ENCODE results near the gene NCOA1. TPM values are rescaled to one million over a fixed set of nuclear protein-coding genes. Genes with fewer than 3 reads are reported as not detected.

NCOA1 gene
- total and polyA plus RNA-seq, 2 of the 4 experiments (the other 2 are of a cell fraction): 6.7 to 11.3 TPM

- H3K27me3 ChIP-seq (ENCODE audit: control insufficient read depth, insufficient read depth, low read length): no peaks in the 10 kb centered on the region
- H2BK20ac ChIP-seq (ENCODE audit: low read depth, low read length): no peak overlapping the region
- H3K4me3 ChIP-seq (ENCODE audit: insufficient read depth, low read depth, low read length): no peak overlapping the region
- H4K20me1 ChIP-seq (ENCODE audit: insufficient read depth, low read length): 0 out of 2 replicates have a peak, but pooled peaks cover 2% of the 10 kb centered on the region
- CTCF ChIA-PET: interaction anchor here (1.6 kb wide), 1 partner anchor 13 kb away, joined by 4 read pairs; no protein-coding TSS in a partner anchor
- DNase-seq (no peak), ATAC-seq (ENCODE audit: low read depth) (no peak)
- H2BK5ac ChIP-seq (ENCODE audit: low read depth, low read length, poor library complexity, severe bottlenecking): no peak overlapping the region
- dilution Hi-C loops (cut with HindIII; ENCODE audit: low sequenced_read_pairs, unreplicated experiment) (no loop called here), intact Hi-C loops (cut with micrococcal nuclease) (no loop called here), in situ Hi-C loops (cut with MboI; ENCODE audit: low sequenced_read_pairs) (no loop called here)
- POLR2A ChIA-PET (ENCODE audit: unreplicated experiment): no interaction called here
- H3K27ac ChIP-seq (ENCODE audit: insufficient read depth, low read length): no peak overlapping the region
- H4K8ac ChIP-seq (ENCODE audit: low read depth in 2 of 2, low read length in 2 of 2): no peak overlapping the region
- H2AK5ac ChIP-seq (ENCODE audit: low read depth, low read length): no peak overlapping the region
- TF ChIP-seq CEBPB (IDR thresholded peaks at IDR 0.05; ENCODE audit: low read depth, low read length) (no peak), CHD1 (IDR thresholded peaks at IDR 0.05; ENCODE audit: low read depth, low read length) (no peak), USF2 (IDR thresholded peaks at IDR 0.05; ENCODE audit: low read depth, low read length) (no peak), CTCF (conservative IDR thresholded peaks at IDR 0.05; ENCODE audit: low read depth, low read length) (no peak), RCOR1 (IDR thresholded peaks at IDR 0.05; ENCODE audit: insufficient replicate concordance, low read length) (no peak), POLR2A (IDR thresholded peaks at IDR 0.05; ENCODE audit: low read depth, low read length) (no peak), MXI1 (IDR thresholded peaks at IDR 0.05; ENCODE audit: borderline replicate concordance, low read depth, low read length) (no peak), FOS (IDR thresholded peaks at IDR 0.05; ENCODE audit: low read depth, low read length) (no peak)
- peaks cover 0 to 4% of the 10 kb centered on the region in 2 experiments; a peak in 2 of 4 replicates for H3K79me1 ChIP-seq (ENCODE audit: low read depth in 1 of 2, low read length in 2 of 2)
- H3K23ac ChIP-seq (ENCODE audit: low read depth, low read length): no peak overlapping the region
- BruUV-seq (replicated peaks): no TSS peak
- H2BK120ac ChIP-seq (ENCODE audit: low read depth, low read length): no peak overlapping the region
- H3K9me3 ChIP-seq (ENCODE audit: control insufficient read depth, insufficient read depth, low read length): no peaks in the 10 kb centered on the region; the same call in 1 of the 2 replicates
- H3K4me1 ChIP-seq (ENCODE audit: control insufficient read depth, insufficient read depth, low read length): no peaks in the 10 kb centered on the region
- H2AK9ac ChIP-seq (replicated peaks; ENCODE audit: low read depth, low read length, poor library complexity): no peak overlapping the region
- no peak overlapping the region for H3K4ac ChIP-seq (ENCODE audit: low read depth, low read length)
- no peak overlapping the region for H3K14ac ChIP-seq (replicated peaks; ENCODE audit: low read depth, low read length)
- no peak overlapping the region for H3K56ac ChIP-seq (ENCODE audit: extremely low read depth, insufficient read depth, low read length)
- no peak overlapping the region for H4K91ac ChIP-seq (ENCODE audit: insufficient read depth, low read depth, low read length)
- H2BK15ac ChIP-seq (ENCODE audit: low read depth, low read length): no peak overlapping the region
- no peak overlapping the region for H4K5ac ChIP-seq (ENCODE audit: low read depth, low read length)
- no peak overlapping the region for H3K4me2 ChIP-seq (ENCODE audit: low read depth, low read length)
- no peak overlapping the region for H3K18ac ChIP-seq (ENCODE audit: low read depth, low read length)
- no peak overlapping the region for H2AFZ ChIP-seq (replicated peaks; ENCODE audit: low read length, poor library complexity)
- H3K9me1 ChIP-seq (ENCODE audit: insufficient read depth, low read length): no peaks in the 10 kb centered on the region
- no CpG with 5 or more reads among the region's 3 CpGs for WGBS, 2 experiments (ENCODE audit: extremely low coverage in 2 of 2, insufficient read length in 1 of 2)
- no peak overlapping the region for H3K9ac ChIP-seq (ENCODE audit: low read depth, low read length)
- 0 out of 2 replicates have a peak, but pooled peaks cover 4% of the 10 kb centered on the region for H3K36me3 ChIP-seq (ENCODE audit: control insufficient read depth, insufficient read depth, low read length)
Measured at GRCh38 chr2:24566209-24566608, 75.2 kb downstream of the NCOA1 start.

All from IMR-90 (cell line).